ENCODE measurements around the gene FGF19.

DNA sequence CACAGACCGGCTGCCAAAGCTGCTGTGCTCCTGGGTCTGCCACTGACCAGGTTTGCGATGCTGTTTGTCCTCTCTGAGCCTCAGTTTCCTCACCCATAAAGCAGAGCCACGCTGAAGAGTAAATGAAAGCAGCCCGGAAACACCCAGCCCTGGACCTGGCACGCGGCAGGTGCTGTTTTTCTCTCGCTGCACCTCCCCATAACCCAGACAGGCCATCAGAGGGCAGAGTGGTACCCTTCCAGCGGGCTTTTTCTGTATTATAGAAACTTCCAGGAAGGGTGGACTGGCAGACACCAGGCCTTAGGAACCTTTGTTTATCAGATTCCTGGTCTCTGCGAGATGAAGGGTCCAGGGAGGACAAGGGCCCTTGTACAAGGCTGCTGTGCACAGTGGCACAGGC is 17.9 kb upstream of the FGF19 start:
- TF ChIP-seq, protein P1, sequence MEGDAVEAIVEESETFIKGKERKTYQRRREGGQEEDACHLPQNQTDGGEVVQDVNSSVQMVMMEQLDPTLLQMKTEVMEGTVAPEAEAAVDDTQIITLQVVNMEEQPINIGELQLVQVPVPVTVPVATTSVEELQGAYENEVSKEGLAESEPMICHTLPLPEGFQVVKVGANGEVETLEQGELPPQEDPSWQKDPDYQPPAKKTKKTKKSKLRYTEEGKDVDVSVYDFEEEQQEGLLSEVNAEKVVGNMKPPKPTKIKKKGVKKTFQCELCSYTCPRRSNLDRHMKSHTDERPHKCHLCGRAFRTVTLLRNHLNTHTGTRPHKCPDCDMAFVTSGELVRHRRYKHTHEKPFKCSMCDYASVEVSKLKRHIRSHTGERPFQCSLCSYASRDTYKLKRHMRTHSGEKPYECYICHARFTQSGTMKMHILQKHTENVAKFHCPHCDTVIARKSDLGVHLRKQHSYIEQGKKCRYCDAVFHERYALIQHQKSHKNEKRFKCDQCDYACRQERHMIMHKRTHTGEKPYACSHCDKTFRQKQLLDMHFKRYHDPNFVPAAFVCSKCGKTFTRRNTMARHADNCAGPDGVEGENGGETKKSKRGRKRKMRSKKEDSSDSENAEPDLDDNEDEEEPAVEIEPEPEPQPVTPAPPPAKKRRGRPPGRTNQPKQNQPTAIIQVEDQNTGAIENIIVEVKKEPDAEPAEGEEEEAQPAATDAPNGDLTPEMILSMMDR (IDR thresholded peaks at IDR 0.05) = no peak
- no peak for TF ChIP-seq POLR2AphosphoS5 (IDR thresholded peaks at IDR 0.05)
- TF ChIP-seq EP300 (IDR thresholded peaks at IDR 0.05) = no peak
